WTC11 (cell line): Measurements from ENCODE around the gene SLC28A1. TPM values are rescaled to one million over a fixed set of nuclear protein-coding genes. Genes with fewer than 3 reads are reported as not detected.

Source experiments
- ATAC-seq: fragments of 200-7000 bp; cut with Tn5 transposase; 2 replicates; pipeline ENCODE4 v1.10.0; 2021; ENCODE audit warnings: mild to moderate bottlenecking, moderate library complexity
- CTCF ChIA-PET: fragments of 300-600 bp; sonication (Branson Sonifier 250); formaldehyde crosslinking; loops from one replicate; lab custom pipeline; 2021; ENCODE audit warnings: antibody characterized with exemption; lab: Charles Lee
- POLR2A ChIA-PET: fragments of 350-600 bp; sonication (Branson Sonifier 250); formaldehyde crosslinking; loops from one replicate; lab custom pipeline; 2021; ENCODE audit warnings: antibody characterized with exemption; lab: Charles Lee
- DNase-seq: peaks from one replicate; pipeline ENCODE4 v3.0.0; 2021; ENCODE audit warnings: low spot score
- H3K27ac Mint-ChIP-seq: 2 replicates; pipeline ENCODE4 v1.8.0; 2021; ENCODE audit warnings: mixed read lengths
- H3K27me3 Mint-ChIP-seq: 2 replicates; pipeline ENCODE4 v1.8.0; 2021; ENCODE audit warnings: low read depth, mild to moderate bottlenecking, moderate library complexity, mixed read lengths
- H3K36me3 Mint-ChIP-seq: 2 replicates; pipeline ENCODE4 v1.8.0; 2021; ENCODE audit warnings: mixed read lengths
- H3K4me1 Mint-ChIP-seq: 2 replicates; pipeline ENCODE4 v1.8.0; 2022; ENCODE audit warnings: mixed read lengths
- H3K4me3 Mint-ChIP-seq: 2 replicates; pipeline ENCODE4 v1.8.0; 2021; ENCODE audit warnings: mild to moderate bottlenecking, moderate library complexity, mixed read lengths
- H3K9me3 Mint-ChIP-seq: 2 replicates; pipeline ENCODE4 v1.8.0; 2021; ENCODE audit warnings: mixed read lengths
- HMGA2 ChIP-seq: fragments of 250-450 bp; sonication (Bioruptor Pico); IDR thresholded peaks from 2 replicates; pipeline ENCODE4 v1.4.0; 2021; ENCODE audit warnings: mild to moderate bottlenecking, moderate library complexity
- NR1H2 ChIP-seq: sonication (generic); formaldehyde crosslinking; IDR thresholded peaks from 2 replicates; pipeline ENCODE4 v1.9.0; 2021; ENCODE audit warnings: mild to moderate bottlenecking, moderate library complexity, missing genetic modification reagents
- OVOL2 ChIP-seq: fragments of 250-450 bp; sonication (Bioruptor Pico); IDR thresholded peaks from 2 replicates; pipeline ENCODE4 v1.9.0; 2021; ENCODE audit warnings: mild to moderate bottlenecking, borderline replicate concordance
- ZNF396 ChIP-seq: fragments of 250-450 bp; sonication (Bioruptor Pico); IDR thresholded peaks from 2 replicates; pipeline ENCODE4 v1.8.0; 2021; ENCODE audit warnings: mild to moderate bottlenecking, moderate library complexity, borderline replicate concordance
- total RNA-seq: library from RNA; stranded (reverse); gene quantifications from 3 replicates; pipeline ENCODE4 v1.2.3, GENCODE V29; 2021
- TF ChIP-seq, protein P1 (sequence below): sonication (generic); formaldehyde crosslinking; conservative IDR thresholded peaks from 2 replicates; pipeline ENCODE4 v1.8.1; 2023; ENCODE audit warnings: mild to moderate bottlenecking, low read depth, missing genetic modification reagents, moderate library complexity
- TF ChIP-seq, protein P2 (sequence below): fragments of 250-450 bp; sonication (Bioruptor Pico); conservative IDR thresholded peaks from 2 replicates; pipeline ENCODE4 v1.9.0; 2021; ENCODE audit warnings: mild to moderate bottlenecking
- TF ChIP-seq, protein P3 (sequence below): sonication (generic); formaldehyde crosslinking; IDR thresholded peaks from 2 replicates; pipeline ENCODE4 v1.8.1; 2022; ENCODE audit warnings: mild to moderate bottlenecking, missing genetic modification reagents, moderate library complexity, borderline replicate concordance
- TF ChIP-seq, protein P4 (sequence below): sonication (generic); formaldehyde crosslinking; IDR thresholded peaks from 2 replicates; pipeline ENCODE4 v1.8.0; 2022; ENCODE audit warnings: mild to moderate bottlenecking, missing genetic modification reagents
- TF ChIP-seq, protein P5 (sequence below): fragments of 250-450 bp; sonication (Bioruptor Pico); IDR thresholded peaks from 2 replicates; pipeline ENCODE4 v1.9.0; 2021; ENCODE audit warnings: mild to moderate bottlenecking
- TF ChIP-seq, protein P6 (sequence below): sonication (generic); formaldehyde crosslinking; IDR thresholded peaks from 2 replicates; pipeline ENCODE4 v1.8.1; 2023; ENCODE audit warnings: mild to moderate bottlenecking, missing genetic modification reagents, borderline replicate concordance
- TF ChIP-seq, protein P7 (sequence below): sonication (generic); formaldehyde crosslinking; IDR thresholded peaks from 2 replicates; pipeline ENCODE4 v1.8.1; 2023; ENCODE audit warnings: mild to moderate bottlenecking, moderate library complexity, missing genetic modification reagents
- TF ChIP-seq, protein P8 (sequence below): fragments of 250-450 bp; sonication (Bioruptor Pico); IDR thresholded peaks from 2 replicates; pipeline ENCODE4 v1.9.0; 2021; ENCODE audit warnings: mild to moderate bottlenecking, borderline replicate concordance

Gene SLC28A1
- total RNA-seq, 1 experiment from 2014 or later: not detected

DNA sequence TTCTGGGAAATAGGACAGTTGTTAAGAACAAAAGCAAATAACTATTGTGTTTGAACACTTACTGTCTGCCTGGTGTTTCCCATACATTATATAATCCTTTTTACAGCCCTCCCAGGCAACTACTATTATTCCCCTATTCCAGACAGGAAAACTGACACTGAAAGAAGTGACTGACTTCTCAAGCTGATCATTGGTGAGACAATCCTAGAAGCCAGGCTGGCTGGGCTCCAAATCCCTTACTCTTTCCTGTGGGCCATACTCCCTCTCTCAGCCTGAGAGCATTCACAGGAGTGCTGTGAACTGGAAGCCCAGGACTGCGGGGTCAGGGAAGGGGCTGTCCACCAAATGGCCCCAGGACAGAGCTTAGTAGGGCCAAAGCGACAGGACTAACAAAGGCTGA, 58.0 kb downstream of the SLC28A1 start:
- CTCF ChIA-PET: interaction anchor here (2.6 kb wide), 1 partner anchor 14 kb away, joined by 9 read pairs; no protein-coding TSS in a partner anchor
- ATAC-seq (no peak), DNase-seq (no peak)
- Mint-ChIP-seq H3K36me3 (no peaks in the 10 kb centered on the region), H3K4me1 (no peaks in the 10 kb centered on the region), H3K27me3 (no peaks in the 10 kb centered on the region), H3K9me3 (0 out of 2 replicates have a peak, but pooled peaks cover 4% of the 10 kb centered on the region), H3K27ac (no peak overlapping the region), H3K4me3 (no peak overlapping the region)
- TF ChIP-seq, protein P1, sequence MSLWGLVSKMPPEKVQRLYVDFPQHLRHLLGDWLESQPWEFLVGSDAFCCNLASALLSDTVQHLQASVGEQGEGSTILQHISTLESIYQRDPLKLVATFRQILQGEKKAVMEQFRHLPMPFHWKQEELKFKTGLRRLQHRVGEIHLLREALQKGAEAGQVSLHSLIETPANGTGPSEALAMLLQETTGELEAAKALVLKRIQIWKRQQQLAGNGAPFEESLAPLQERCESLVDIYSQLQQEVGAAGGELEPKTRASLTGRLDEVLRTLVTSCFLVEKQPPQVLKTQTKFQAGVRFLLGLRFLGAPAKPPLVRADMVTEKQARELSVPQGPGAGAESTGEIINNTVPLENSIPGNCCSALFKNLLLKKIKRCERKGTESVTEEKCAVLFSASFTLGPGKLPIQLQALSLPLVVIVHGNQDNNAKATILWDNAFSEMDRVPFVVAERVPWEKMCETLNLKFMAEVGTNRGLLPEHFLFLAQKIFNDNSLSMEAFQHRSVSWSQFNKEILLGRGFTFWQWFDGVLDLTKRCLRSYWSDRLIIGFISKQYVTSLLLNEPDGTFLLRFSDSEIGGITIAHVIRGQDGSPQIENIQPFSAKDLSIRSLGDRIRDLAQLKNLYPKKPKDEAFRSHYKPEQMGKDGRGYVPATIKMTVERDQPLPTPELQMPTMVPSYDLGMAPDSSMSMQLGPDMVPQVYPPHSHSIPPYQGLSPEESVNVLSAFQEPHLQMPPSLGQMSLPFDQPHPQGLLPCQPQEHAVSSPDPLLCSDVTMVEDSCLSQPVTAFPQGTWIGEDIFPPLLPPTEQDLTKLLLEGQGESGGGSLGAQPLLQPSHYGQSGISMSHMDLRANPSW: no peak
- TF ChIP-seq, protein P2, sequence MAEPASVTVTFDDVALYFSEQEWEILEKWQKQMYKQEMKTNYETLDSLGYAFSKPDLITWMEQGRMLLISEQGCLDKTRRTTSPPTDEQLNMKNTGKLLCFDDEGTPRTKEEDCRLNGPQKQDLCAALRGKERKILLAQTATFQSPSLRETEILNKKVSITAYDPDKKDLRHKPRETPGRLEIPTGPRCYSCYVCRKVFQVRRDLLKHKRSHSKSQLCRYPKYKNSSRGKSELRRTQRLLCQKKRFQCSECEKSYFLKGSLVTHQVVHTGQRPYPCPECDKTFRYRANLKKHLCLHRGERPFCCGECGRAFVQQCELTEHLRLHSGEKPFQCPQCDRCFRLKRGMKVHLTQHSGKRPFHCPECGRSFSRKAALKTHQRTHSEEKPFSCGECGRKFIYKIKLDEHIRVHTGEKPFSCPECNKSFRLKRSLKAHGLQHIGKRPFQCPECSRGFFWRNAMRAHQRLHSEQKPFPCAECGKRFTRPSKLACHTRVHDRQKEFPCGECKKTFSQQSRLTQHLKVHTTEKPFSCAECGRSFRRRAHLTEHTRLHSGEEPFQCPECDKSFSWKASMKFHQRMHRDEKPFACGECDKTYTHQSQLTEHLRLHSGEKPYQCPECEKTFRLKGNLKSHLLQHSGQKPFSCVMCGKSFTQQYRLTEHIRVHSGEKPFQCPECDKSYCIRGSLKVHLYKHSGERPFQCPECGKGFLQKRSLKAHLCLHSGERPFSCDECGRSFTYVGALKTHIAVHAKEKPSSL: no peak
- no peak for TF ChIP-seq ZNF396 (CRISPR knock-in tag)
- TF ChIP-seq, protein P3, sequence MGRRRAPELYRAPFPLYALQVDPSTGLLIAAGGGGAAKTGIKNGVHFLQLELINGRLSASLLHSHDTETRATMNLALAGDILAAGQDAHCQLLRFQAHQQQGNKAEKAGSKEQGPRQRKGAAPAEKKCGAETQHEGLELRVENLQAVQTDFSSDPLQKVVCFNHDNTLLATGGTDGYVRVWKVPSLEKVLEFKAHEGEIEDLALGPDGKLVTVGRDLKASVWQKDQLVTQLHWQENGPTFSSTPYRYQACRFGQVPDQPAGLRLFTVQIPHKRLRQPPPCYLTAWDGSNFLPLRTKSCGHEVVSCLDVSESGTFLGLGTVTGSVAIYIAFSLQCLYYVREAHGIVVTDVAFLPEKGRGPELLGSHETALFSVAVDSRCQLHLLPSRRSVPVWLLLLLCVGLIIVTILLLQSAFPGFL (CRISPR knock-in tag): no peak
- TF ChIP-seq, protein P4, sequence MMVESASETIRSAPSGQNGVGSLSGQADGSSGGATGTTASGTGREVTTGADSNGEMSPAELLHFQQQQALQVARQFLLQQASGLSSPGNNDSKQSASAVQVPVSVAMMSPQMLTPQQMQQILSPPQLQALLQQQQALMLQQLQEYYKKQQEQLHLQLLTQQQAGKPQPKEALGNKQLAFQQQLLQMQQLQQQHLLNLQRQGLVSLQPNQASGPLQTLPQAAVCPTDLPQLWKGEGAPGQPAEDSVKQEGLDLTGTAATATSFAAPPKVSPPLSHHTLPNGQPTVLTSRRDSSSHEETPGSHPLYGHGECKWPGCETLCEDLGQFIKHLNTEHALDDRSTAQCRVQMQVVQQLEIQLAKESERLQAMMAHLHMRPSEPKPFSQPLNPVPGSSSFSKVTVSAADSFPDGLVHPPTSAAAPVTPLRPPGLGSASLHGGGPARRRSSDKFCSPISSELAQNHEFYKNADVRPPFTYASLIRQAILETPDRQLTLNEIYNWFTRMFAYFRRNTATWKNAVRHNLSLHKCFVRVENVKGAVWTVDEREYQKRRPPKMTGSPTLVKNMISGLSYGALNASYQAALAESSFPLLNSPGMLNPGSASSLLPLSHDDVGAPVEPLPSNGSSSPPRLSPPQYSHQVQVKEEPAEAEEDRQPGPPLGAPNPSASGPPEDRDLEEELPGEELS (CRISPR knock-in tag): no peak
- TF ChIP-seq, protein P5, sequence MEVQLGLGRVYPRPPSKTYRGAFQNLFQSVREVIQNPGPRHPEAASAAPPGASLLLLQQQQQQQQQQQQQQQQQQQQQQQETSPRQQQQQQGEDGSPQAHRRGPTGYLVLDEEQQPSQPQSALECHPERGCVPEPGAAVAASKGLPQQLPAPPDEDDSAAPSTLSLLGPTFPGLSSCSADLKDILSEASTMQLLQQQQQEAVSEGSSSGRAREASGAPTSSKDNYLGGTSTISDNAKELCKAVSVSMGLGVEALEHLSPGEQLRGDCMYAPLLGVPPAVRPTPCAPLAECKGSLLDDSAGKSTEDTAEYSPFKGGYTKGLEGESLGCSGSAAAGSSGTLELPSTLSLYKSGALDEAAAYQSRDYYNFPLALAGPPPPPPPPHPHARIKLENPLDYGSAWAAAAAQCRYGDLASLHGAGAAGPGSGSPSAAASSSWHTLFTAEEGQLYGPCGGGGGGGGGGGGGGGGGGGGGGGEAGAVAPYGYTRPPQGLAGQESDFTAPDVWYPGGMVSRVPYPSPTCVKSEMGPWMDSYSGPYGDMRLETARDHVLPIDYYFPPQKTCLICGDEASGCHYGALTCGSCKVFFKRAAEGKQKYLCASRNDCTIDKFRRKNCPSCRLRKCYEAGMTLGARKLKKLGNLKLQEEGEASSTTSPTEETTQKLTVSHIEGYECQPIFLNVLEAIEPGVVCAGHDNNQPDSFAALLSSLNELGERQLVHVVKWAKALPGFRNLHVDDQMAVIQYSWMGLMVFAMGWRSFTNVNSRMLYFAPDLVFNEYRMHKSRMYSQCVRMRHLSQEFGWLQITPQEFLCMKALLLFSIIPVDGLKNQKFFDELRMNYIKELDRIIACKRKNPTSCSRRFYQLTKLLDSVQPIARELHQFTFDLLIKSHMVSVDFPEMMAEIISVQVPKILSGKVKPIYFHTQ (CRISPR knock-in tag): no peak
- TF ChIP-seq NR1H2: no peak
- POLR2A ChIA-PET: no interaction called here

DNA sequence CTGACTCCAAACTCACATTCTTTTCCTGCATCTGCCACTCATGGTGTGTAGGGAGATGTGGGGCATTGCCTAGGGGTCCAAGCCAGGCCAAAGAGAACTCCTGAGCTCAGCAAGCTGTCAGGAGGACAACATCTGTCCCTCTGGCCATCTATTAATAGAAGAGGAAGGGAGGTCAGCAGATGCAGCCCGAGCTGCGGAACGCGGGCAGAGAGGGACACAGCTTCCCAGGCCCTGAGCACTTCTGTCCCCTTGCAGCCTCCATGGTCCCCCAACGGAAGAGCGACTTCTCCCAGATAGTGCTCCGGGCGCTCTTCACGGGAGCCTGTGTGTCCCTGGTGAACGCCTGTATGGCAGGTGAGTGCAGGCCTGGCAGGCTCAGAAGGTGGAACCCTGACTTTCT, 59.8 kb downstream of the SLC28A1 start:
- Mint-ChIP-seq H3K27me3 (no peaks in the 10 kb centered on the region; the same call in 1 of the 2 replicates), H3K4me1 (no peaks in the 10 kb centered on the region), H3K36me3 (no peaks in the 10 kb centered on the region), H3K9me3 (no peaks in the 10 kb centered on the region), H3K4me3 (no peak overlapping the region), H3K27ac (no peak overlapping the region)
- ATAC-seq (no peak), DNase-seq (no peak)
- ChIA-PET CTCF (interaction anchor here (0.7 to 1.4 kb wide), 3 partner anchors 11 to 357 kb away, joined by 3 to 4 read pairs (median 3); no protein-coding TSS in a partner anchor), POLR2A (no interaction called here)
- TF ChIP-seq, protein P6, sequence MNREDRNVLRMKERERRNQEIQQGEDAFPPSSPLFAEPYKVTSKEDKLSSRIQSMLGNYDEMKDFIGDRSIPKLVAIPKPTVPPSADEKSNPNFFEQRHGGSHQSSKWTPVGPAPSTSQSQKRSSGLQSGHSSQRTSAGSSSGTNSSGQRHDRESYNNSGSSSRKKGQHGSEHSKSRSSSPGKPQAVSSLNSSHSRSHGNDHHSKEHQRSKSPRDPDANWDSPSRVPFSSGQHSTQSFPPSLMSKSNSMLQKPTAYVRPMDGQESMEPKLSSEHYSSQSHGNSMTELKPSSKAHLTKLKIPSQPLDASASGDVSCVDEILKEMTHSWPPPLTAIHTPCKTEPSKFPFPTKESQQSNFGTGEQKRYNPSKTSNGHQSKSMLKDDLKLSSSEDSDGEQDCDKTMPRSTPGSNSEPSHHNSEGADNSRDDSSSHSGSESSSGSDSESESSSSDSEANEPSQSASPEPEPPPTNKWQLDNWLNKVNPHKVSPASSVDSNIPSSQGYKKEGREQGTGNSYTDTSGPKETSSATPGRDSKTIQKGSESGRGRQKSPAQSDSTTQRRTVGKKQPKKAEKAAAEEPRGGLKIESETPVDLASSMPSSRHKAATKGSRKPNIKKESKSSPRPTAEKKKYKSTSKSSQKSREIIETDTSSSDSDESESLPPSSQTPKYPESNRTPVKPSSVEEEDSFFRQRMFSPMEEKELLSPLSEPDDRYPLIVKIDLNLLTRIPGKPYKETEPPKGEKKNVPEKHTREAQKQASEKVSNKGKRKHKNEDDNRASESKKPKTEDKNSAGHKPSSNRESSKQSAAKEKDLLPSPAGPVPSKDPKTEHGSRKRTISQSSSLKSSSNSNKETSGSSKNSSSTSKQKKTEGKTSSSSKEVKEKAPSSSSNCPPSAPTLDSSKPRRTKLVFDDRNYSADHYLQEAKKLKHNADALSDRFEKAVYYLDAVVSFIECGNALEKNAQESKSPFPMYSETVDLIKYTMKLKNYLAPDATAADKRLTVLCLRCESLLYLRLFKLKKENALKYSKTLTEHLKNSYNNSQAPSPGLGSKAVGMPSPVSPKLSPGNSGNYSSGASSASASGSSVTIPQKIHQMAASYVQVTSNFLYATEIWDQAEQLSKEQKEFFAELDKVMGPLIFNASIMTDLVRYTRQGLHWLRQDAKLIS: no peak
- TF ChIP-seq, protein P7, sequence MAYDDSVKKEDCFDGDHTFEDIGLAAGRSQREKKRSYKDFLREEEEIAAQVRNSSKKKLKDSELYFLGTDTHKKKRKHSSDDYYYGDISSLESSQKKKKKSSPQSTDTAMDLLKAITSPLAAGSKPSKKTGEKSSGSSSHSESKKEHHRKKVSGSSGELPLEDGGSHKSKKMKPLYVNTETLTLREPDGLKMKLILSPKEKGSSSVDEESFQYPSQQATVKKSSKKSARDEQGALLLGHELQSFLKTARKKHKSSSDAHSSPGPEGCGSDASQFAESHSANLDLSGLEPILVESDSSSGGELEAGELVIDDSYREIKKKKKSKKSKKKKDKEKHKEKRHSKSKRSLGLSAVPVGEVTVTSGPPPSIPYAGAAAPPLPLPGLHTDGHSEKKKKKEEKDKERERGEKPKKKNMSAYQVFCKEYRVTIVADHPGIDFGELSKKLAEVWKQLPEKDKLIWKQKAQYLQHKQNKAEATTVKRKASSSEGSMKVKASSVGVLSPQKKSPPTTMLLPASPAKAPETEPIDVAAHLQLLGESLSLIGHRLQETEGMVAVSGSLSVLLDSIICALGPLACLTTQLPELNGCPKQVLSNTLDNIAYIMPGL (CRISPR knock-in tag): no peak
- TF ChIP-seq OVOL2 (CRISPR knock-in tag): no peak
- TF ChIP-seq, protein P8, sequence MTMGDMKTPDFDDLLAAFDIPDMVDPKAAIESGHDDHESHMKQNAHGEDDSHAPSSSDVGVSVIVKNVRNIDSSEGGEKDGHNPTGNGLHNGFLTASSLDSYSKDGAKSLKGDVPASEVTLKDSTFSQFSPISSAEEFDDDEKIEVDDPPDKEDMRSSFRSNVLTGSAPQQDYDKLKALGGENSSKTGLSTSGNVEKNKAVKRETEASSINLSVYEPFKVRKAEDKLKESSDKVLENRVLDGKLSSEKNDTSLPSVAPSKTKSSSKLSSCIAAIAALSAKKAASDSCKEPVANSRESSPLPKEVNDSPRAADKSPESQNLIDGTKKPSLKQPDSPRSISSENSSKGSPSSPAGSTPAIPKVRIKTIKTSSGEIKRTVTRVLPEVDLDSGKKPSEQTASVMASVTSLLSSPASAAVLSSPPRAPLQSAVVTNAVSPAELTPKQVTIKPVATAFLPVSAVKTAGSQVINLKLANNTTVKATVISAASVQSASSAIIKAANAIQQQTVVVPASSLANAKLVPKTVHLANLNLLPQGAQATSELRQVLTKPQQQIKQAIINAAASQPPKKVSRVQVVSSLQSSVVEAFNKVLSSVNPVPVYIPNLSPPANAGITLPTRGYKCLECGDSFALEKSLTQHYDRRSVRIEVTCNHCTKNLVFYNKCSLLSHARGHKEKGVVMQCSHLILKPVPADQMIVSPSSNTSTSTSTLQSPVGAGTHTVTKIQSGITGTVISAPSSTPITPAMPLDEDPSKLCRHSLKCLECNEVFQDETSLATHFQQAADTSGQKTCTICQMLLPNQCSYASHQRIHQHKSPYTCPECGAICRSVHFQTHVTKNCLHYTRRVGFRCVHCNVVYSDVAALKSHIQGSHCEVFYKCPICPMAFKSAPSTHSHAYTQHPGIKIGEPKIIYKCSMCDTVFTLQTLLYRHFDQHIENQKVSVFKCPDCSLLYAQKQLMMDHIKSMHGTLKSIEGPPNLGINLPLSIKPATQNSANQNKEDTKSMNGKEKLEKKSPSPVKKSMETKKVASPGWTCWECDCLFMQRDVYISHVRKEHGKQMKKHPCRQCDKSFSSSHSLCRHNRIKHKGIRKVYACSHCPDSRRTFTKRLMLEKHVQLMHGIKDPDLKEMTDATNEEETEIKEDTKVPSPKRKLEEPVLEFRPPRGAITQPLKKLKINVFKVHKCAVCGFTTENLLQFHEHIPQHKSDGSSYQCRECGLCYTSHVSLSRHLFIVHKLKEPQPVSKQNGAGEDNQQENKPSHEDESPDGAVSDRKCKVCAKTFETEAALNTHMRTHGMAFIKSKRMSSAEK (CRISPR knock-in tag): no peak
- TF ChIP-seq HMGA2 (CRISPR knock-in tag): no peak
